Esophagus (tissue), 2 donors: ENCODE measurements around the gene TAAR9. TPM values are rescaled to one million over a fixed set of nuclear protein-coding genes. Genes with fewer than 3 reads are reported as not detected.

Source experiments
- H3K27ac ChIP-seq, 2 donors: one replicate each; pipeline ENCODE4 v1.5.1; 2013; ENCODE audit warnings: low read depth in 2 of 2, mild to moderate bottlenecking in 2 of 2, inconsistent platforms in 1 of 2, low read length in 1 of 2, moderate library complexity in 1 of 2
- H3K27me3 ChIP-seq, 2 donors: one replicate each; pipeline ENCODE4 v1.6.1; 2013; ENCODE audit warnings: low read length in 2 of 2, control low read depth in 1 of 2, mild to moderate bottlenecking in 1 of 2; ENCODE audit not compliant: insufficient read depth in 2 of 2, control insufficient read depth in 1 of 2
- H3K36me3 ChIP-seq, 2 donors: one replicate each; pipeline ENCODE4 v1.6.1; 2013; ENCODE audit warnings: low read length in 1 of 2; ENCODE audit not compliant: control insufficient read depth in 2 of 2, insufficient read depth in 2 of 2
- H3K4me1 ChIP-seq, 2 donors: one replicate each; pipeline ENCODE4 v1.6.1; 2013; ENCODE audit warnings: low read length in 1 of 2; ENCODE audit not compliant: control insufficient read depth in 2 of 2, insufficient read depth in 2 of 2
- H3K4me3 ChIP-seq, 2 donors: one replicate each; pipeline ENCODE4 v1.5.1; 2013; ENCODE audit warnings: low read length in 2 of 2, mild to moderate bottlenecking in 2 of 2, low read depth in 1 of 2, moderate library complexity in 1 of 2
- H3K9me3 ChIP-seq, 2 donors: one replicate each; pipeline ENCODE4 v1.6.1; 2013; ENCODE audit warnings: mild to moderate bottlenecking in 2 of 2, low read depth in 1 of 2, low read length in 1 of 2, moderate library complexity in 1 of 2; ENCODE audit not compliant: control insufficient read depth in 2 of 2, insufficient read depth in 1 of 2
- WGBS, 2 donors: extraction: QIAGEN DNeasy Blood & Tissue Kit; methylation state at CpG; one replicate each; pipeline ENCODE4 v1.1.7; 2013; 5-methylcytosine and 5-hydroxymethylcytosine counted together
- polyA plus RNA-seq, 2 donors: library from polyadenylated mRNA; stranded (reverse); fragments of 200-250 nt; gene quantifications; one replicate each; pipeline ENCODE4 v1.2.3, GENCODE V29; 2013
- donor health status: healthy with polysubstance abuse.
- donor health status: Bipolar disorder and iron deficiency.

TAAR9 gene
- polyA plus RNA-seq, 2 donors, result not detected

DNA sequence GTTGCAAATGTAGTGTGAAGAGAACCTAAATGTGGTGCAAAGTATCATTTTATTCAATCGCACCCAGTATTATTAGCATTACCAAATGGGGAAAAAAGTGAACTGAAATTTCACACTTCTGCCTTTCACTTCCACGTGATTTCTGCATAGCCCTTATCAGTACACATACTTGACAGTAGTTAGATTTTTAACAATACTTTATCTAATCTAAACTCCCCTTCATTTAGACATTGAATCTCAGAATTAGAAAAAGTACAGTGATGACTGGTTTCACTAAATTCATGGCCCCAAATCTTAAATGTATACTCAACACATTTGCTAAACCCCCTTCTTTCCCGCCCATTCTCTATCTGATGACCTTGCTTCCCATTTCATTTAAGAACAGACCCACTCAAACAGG lies 39.4 kb upstream of the TAAR9 start:
- H3K9me3 ChIP-seq, result no peaks in the 10 kb centered on the region
- 81 to 92% methylated on average over 3 of the region's 3 CpGs for WGBS, 2 donors
- H3K4me3 ChIP-seq, result no peak overlapping the region
- H3K36me3 ChIP-seq, result peaks cover 5% of the 10 kb centered on the region in 2 donors
- H3K27me3 ChIP-seq, result no peaks in the 10 kb centered on the region
- no peak overlapping the region for H3K27ac ChIP-seq
- peaks cover 0 to 2% of the 10 kb centered on the region in 2 donors for H3K4me1 ChIP-seq

DNA sequence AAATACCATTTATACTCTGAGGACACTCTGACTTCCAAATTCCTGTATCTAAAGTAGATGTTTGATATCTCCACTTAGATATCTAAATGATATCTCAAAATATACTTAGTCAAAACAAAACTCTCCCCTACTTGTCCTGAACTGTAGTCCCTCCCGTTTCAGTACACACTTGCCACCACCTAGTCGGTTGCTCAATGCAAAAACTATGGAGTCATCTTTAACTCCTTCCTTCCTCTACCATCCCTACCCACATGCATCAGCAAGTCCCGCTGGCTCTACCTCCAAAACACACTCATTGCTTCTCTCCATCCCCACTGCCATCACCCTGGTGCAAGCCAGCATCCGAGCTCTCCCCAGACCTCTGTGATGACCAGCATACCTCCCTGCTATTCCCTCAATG lies 38.3 kb upstream of the TAAR9 start:
- peaks cover 5% of the 10 kb centered on the region in 2 donors for H3K36me3 ChIP-seq
- WGBS, 2 donors, result 56 to 61% methylated on average over 4 of the region's 4 CpGs
- no peaks in the 10 kb centered on the region for H3K27me3 ChIP-seq
- no peak overlapping the region for H3K27ac ChIP-seq
- H3K9me3 ChIP-seq, result no peaks in the 10 kb centered on the region
- H3K4me1 ChIP-seq, result peaks cover 0 to 2% of the 10 kb centered on the region in 2 donors
- no peak overlapping the region for H3K4me3 ChIP-seq

DNA sequence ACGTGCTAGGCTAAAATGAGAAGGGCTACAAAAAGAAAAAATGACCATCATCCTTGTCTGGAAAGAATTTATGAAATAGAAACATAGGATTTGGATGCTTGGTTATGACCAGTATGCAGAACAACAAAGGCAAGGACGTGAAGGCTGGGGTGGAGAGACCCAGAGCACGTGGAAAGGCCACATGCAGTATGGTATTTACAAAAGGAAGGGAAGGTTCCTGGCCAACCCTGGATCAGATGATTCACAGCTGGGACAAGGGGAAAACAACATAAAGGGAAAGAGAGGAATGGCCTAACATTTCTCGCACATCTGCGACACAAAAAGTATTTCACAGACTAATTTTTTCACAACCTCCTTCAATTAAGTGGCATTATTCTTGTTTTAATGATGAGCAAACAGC lies 33.3 kb upstream of the TAAR9 start:
- H3K4me3 ChIP-seq, result no peak overlapping the region
- no peak overlapping the region for H3K27ac ChIP-seq
- peaks cover 5% of the 10 kb centered on the region in 2 donors for H3K36me3 ChIP-seq
- no peaks in the 10 kb centered on the region for H3K27me3 ChIP-seq
- H3K4me1 ChIP-seq, result peaks cover 0 to 4% of the 10 kb centered on the region in 2 donors
- 80 to 82% methylated on average over 5 of the region's 5 CpGs for WGBS, 2 donors
- no peaks in the 10 kb centered on the region for H3K9me3 ChIP-seq

DNA sequence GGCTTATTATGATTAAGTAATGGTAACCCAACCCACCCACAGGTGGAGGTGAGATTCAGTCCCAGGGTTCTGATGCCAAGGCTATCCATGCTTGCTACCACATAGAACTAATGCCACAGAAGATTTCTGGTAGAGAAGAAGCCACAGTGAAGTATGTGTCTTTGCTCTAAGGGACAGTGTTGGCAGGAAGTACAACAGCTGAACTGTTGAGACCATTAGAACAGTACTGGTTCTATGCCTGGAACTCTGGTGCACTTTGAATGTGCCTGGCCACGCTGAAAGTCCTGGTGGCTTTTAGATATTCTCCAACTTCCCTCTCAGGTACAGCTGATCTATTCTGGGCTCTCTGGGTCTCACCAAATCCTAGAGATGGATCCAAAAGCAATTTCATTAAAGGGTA lies 32.9 kb upstream of the TAAR9 start:
- WGBS, 2 donors, result 86 to 87% methylated on average over 1 of the region's 1 CpG
- Histone ChIP-seq H3K9me3 (no peaks in the 10 kb centered on the region), H3K36me3 (peaks cover 2 to 5% of the 10 kb centered on the region in 2 donors), H3K4me1 (peaks cover 0 to 2% of the 10 kb centered on the region in 2 donors), H3K27me3 (no peaks in the 10 kb centered on the region), H3K27ac (no peak overlapping the region), H3K4me3 (no peak overlapping the region)

DNA sequence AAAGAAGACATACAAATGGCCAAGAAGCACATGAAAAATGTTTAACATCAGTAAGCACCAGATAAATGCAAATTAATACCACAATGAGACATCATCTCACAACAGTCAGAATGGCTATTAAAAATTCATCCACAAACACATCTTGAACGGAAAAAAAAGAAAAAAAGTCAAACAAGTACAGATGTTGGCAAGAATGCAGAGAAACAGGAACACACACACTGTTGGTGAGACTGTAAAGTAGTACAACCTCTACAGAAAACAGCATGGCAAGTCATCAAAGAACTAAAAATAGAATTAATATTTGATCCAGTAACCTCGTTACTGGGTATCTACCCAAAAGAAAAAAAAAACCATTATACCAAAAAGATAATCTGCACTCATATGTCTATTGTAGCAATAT lies 31.6 kb upstream of the TAAR9 start:
- Histone ChIP-seq H3K4me3 (no peak overlapping the region), H3K36me3 (peaks cover 2 to 5% of the 10 kb centered on the region in 2 donors), H3K4me1 (peaks cover 0 to 2% of the 10 kb centered on the region in 2 donors), H3K9me3 (no peaks in the 10 kb centered on the region), H3K27ac (no peak overlapping the region), H3K27me3 (no peaks in the 10 kb centered on the region)
- 50 to 56% methylated on average over 2 of the region's 2 CpGs for WGBS, 2 donors

DNA sequence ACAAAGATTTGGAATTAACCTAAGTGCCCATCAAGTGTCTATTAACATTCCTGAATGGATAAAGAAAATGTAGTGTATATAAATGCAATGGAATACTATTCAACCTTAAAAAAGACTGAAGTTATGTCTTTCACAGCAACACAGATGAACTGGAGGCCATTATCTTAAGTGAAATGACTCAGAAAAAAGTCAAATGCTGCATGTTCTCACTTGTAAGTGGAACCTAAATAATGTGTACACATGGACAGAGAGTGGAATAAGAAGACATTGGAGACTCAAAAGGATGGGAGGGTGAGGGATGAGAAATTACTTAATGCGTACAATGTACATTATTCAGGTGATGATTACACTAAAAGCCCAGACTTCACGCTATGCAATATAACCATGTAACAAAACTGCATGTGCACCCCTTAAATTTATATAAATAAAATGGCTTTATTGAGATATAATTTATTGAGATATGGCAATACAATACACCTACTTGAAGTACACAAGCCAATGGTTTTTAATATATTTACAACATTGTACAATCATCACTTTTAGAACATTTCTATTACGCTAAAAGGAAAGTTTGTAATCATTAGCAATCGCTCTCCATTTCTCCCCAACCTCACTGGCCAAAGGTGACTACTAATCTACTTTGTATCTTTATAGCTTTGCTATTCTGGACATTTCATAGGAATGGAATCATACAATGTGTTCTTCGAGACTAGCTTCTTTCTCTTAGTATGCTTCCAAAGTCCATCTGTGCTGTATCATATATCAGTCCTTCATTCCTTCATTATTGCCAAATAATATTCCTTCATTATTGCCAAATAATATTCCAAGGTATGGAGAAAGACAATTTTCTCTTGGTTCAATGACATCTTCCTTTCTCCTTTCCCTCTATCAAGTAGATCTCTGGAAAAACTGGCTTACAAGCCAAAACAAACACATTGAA lies 30.9 kb upstream of the TAAR9 start:
- H3K27ac ChIP-seq, result no peak overlapping the region
- no peaks in the 10 kb centered on the region for H3K9me3 ChIP-seq
- WGBS, 2 donors, result 92 to 97% methylated on average over 5 of the region's 5 CpGs
- H3K4me3 ChIP-seq, result no peak overlapping the region
- peaks cover 0 to 2% of the 10 kb centered on the region in 2 donors for H3K4me1 ChIP-seq
- no peaks in the 10 kb centered on the region for H3K36me3 ChIP-seq
- H3K27me3 ChIP-seq, result no peaks in the 10 kb centered on the region

DNA sequence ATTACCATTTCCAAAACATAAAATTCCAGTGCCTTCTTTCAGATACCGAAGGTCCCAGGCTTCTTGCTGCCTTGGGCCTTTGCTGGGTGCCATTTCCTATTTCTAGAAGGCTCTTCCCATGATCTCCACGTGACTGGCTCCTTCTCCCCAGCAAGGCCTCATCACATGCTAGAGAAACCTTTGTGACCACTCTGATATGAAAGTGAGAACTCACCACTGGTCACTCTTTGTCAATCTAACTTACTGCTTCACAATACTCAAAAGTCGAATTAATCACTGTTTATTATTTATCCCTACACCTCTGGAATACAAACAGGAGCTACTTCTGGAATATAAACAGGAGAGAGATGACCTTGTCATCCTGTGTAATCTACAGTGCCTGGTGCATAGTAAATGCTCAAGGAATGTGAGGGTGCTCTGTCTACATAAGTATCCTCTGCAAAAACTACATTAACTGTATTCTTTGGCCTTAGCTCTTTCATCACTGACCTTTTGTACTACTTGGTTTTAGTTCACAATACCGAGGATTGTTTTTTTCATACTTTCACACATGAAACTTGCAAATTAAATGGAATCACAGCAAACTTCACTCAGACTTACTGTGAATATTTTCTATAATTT lies 26.8 kb upstream of the TAAR9 start:
- Histone ChIP-seq H3K4me1 (peaks cover 0 to 2% of the 10 kb centered on the region in 2 donors), H3K4me3 (peak overlapping the region in 1 of 2 donors; percentile 74), H3K27me3 (no peaks in the 10 kb centered on the region), H3K27ac (no peak overlapping the region), H3K36me3 (no peaks in the 10 kb centered on the region), H3K9me3 (no peaks in the 10 kb centered on the region)
- 42 to 45% methylated on average over 4 of the region's 4 CpGs for WGBS, 2 donors

DNA sequence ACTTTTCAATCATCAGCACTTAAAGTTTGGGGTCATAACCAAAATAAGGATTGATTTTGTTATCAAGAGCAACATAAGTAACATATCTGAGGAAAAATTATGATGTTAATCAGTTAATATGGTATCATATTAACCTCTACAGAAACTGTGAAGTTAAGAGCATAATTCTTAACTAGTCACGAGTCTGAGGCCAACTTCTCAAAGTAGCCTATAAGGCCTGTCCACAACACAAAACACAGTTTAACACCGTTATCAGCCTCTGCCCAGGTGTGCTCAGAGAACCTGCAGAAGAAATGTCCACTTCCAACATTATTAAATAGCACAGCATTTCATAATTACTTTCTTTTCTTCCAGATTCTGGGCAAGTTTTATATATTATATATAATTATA lies 26.3 kb upstream of the TAAR9 start:
- peak overlapping the region; percentile 29 to 74 for H3K4me3 ChIP-seq
- H3K27ac ChIP-seq, result no peak overlapping the region
- H3K36me3 ChIP-seq, result no peaks in the 10 kb centered on the region
- H3K27me3 ChIP-seq, result no peaks in the 10 kb centered on the region
- peaks cover 0 to 2% of the 10 kb centered on the region in 2 donors for H3K4me1 ChIP-seq
- no peaks in the 10 kb centered on the region for H3K9me3 ChIP-seq
- 19 to 24% methylated on average over 2 of the region's 2 CpGs for WGBS, 2 donors

DNA sequence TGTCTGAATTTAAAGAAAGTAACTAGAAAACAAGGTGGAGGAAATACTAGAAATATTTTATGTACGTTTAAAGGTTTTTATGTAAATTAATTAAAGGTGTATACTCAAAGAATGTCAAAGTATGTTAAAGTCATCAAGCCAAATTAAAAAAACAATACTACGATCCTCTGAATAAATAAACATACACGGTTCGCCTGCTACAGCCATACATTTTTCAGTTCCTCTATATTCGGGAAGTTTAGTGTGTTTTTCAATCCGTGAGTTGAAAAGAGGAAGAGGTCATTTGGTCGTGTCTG lies 25.8 kb upstream of the TAAR9 start:
- no peaks in the 10 kb centered on the region for H3K9me3 ChIP-seq
- no peaks in the 10 kb centered on the region for H3K27me3 ChIP-seq
- H3K36me3 ChIP-seq, result no peaks in the 10 kb centered on the region
- peaks cover 0 to 2% of the 10 kb centered on the region in 2 donors for H3K4me1 ChIP-seq
- H3K27ac ChIP-seq, result peak overlapping the region; percentile 45 to 88
- 0 to 1% methylated on average over 7 of the region's 7 CpGs for WGBS, 2 donors
- peak overlapping the region; percentile 74 to 88 for H3K4me3 ChIP-seq
